ENCODE results near the gene KCNMA1. TPM values are rescaled to one million over a fixed set of nuclear protein-coding genes. Genes with fewer than 3 reads are reported as not detected.

The KCNMA1 gene
- total RNA-seq, 1 donor from 2014 or later, result 30.1 TPM

DNA sequence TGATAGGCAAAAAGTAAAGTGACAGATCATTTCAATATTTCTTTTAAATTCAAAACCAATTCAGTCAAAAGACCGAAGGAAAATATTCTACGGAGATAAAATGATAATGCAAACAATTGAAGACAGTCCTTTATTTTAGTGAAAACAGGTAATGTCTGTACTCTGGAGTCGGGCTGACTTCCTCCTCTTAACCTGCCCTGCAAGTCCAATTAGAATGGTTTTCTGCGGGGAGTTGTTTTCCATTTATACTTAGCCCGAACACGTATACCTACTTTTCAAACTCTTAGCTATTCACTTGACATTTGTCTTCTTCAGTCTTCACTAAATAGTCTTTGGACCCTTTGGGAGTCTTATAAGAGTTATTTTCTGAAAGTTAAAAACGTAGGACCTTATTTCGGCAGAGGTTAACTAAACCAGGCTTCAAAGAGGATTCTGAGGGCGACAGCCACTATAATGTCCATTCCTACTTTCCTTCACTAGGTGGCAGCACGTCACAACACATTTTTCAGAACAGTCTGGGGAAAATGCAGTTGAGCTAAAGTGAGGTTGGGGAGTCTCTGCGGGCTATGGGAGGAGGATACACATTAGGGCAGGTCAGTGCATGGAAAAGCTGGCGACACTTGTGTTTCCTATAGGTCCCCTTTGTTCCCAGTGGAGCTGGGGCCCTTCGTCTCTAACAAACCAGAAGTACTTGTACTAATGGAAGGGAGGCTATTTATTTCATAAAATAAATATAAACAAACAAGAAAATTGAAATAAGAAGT, 472.0 kb downstream of the KCNMA1 start:
- TF ChIP-seq CTCF (conservative IDR thresholded peaks at IDR 0.05), result peak; percentile 90
- no peak for DNase-seq (ENCODE audit: extremely low spot score, unreplicated experiment)
- Mint-ChIP-seq H3K36me3 (no peaks in the 10 kb centered on the region), H3K4me1 (ENCODE audit: unreplicated experiment) (peaks cover 32% of the 10 kb centered on the region), H3K4me3 (peak overlapping the region; percentile 81), H3K9me3 (no peaks in the 10 kb centered on the region), H3K27ac (peak overlapping the region; percentile 84), H3K27me3 (peaks cover 26% of the 10 kb centered on the region)

DNA sequence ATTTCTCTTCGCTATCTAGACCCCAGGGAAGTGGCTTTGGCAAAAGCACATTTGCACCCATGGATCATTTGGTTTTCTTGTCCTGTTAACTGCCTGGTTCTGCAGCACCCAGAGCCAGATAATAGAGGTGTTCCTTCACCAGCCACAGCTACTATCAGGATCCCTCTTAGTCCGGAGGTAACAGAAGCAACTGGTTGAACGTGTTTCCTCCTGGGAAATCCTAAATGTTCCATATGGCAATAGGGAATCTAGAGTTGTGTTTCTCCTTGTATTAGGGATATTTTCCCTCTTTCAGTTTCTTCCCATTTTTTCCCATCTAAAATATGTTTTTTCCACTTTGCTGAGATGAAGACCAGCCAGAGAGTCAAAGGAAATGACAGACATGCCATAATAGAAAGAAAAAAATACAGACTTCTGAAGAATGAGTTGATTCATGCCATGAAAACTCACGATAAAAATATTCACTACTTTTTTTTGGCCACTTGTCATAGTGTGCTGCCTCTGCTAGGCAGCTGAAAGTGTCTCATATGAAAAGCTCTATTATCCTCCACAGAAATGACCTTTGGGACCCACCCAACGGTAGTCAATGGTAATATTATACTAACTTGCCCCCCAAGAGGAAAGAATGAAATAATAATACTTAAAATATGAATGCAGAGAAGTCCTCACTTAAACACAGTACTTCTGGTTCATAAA, 472.8 kb downstream of the KCNMA1 start:
- no peak for TF ChIP-seq CTCF (conservative IDR thresholded peaks at IDR 0.05)
- Mint-ChIP-seq H3K27ac (peak overlapping the region; percentile 84), H3K4me1 (ENCODE audit: unreplicated experiment) (peaks cover 38% of the 10 kb centered on the region), H3K36me3 (no peaks in the 10 kb centered on the region), H3K9me3 (no peaks in the 10 kb centered on the region), H3K27me3 (peaks cover 32% of the 10 kb centered on the region), H3K4me3 (peak overlapping the region; percentile 64)
- DNase-seq (ENCODE audit: extremely low spot score, unreplicated experiment), result no peak

GRCh38 chr10:77163670-77164348, 473.8 kb downstream of the KCNMA1 start:
- no peak for TF ChIP-seq CTCF (conservative IDR thresholded peaks at IDR 0.05)
- no peaks in the 10 kb centered on the region for H3K36me3 Mint-ChIP-seq
- H3K27me3 Mint-ChIP-seq, result peaks cover 35% of the 10 kb centered on the region
- peak overlapping the region; percentile 1 for H3K4me3 Mint-ChIP-seq
- H3K4me1 Mint-ChIP-seq (ENCODE audit: unreplicated experiment), result peaks cover 43% of the 10 kb centered on the region
- peak overlapping the region; percentile 84 for H3K27ac Mint-ChIP-seq
- no peak for DNase-seq (ENCODE audit: extremely low spot score, unreplicated experiment)
- no peaks in the 10 kb centered on the region for H3K9me3 Mint-ChIP-seq

DNA sequence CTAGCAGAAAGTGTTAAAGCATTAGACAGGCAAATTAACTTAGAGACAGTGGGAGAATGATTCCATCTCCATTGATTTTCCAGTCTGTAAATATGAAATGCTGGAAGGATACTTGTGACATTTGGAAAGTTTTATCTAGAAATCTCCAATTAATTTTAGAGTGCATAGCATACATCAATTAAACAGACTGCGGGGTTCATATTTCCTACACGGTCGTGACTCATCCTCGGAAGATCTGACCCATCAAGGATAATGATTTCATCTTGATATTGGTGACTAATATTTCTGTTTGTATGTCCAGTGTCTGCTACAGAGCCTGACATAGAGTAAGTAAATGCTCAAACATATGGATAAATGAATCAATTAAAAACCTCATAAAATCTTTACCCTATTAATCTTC, 474.9 kb downstream of the KCNMA1 start:
- peaks cover 40% of the 10 kb centered on the region for H3K27me3 Mint-ChIP-seq
- H3K36me3 Mint-ChIP-seq, result no peaks in the 10 kb centered on the region
- H3K4me3 Mint-ChIP-seq, result no peak overlapping the region
- no peak overlapping the region for H3K27ac Mint-ChIP-seq
- DNase-seq (ENCODE audit: extremely low spot score, unreplicated experiment), result no peak
- H3K4me1 Mint-ChIP-seq (ENCODE audit: unreplicated experiment), result peaks cover 43% of the 10 kb centered on the region
- TF ChIP-seq CTCF (conservative IDR thresholded peaks at IDR 0.05), result no peak
- H3K9me3 Mint-ChIP-seq, result no peaks in the 10 kb centered on the region

DNA sequence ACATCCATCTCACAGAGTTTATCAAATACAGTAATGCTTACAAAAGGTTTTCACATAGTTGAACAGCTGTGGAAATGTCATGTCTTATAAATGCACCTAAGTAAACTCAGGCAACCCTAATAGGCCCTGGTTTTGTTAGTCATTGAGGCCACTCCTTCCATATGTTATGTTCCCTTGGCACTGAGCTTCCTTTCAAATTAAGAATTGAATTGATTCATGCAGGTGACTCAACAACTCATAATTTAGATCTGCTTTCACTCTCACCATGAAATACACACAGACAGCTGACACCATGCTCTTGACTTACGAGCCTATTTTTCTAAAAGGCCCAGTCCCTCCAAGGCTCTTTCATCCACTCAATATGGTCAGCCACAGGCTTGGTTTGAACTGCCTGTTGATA, 476.9 kb downstream of the KCNMA1 start:
- H3K27ac Mint-ChIP-seq, result peak overlapping the region; percentile 68
- no peaks in the 10 kb centered on the region for H3K9me3 Mint-ChIP-seq
- H3K4me3 Mint-ChIP-seq, result peak overlapping the region; percentile 9
- H3K27me3 Mint-ChIP-seq, result peaks cover 35% of the 10 kb centered on the region
- H3K4me1 Mint-ChIP-seq (ENCODE audit: unreplicated experiment), result peaks cover 46% of the 10 kb centered on the region
- DNase-seq (ENCODE audit: extremely low spot score, unreplicated experiment), result no peak
- no peaks in the 10 kb centered on the region for H3K36me3 Mint-ChIP-seq
- TF ChIP-seq CTCF (conservative IDR thresholded peaks at IDR 0.05), result no peak
